Esophagus muscularis mucosa (tissue), 4 donors: ENCODE measurements around the gene EIF3F. TPM values are rescaled to one million over a fixed set of nuclear protein-coding genes. Genes with fewer than 3 reads are reported as not detected.

Experiments used
- DNase-seq: peaks from one replicate; pipeline ENCODE4 v3.0.0-alpha.2; 2017; ENCODE audit errors: extremely low spot score
- H3K27ac ChIP-seq, 4 donors: fragments of 200-600 bp; sonication (generic); replicated peaks in 1 of 4; 1 replicate in 3 of 4; 2 replicates in 1 of 4; pipeline ENCODE4 v1.5.1; 2016 to 2019; ENCODE audit warnings: mild to moderate bottlenecking in 1 of 4
- H3K27me3 ChIP-seq, 4 donors: fragments of 200-600 bp; sonication (generic); one replicate each; pipeline versions ENCODE4 v1.5.1 to v1.6.0; 2016 to 2019
- H3K36me3 ChIP-seq, 4 donors: fragments of 200-600 bp; sonication (generic); one replicate each; pipeline ENCODE4 v1.5.1; 2016 to 2019
- H3K4me1 ChIP-seq, 4 donors: fragments of 200-600 bp; sonication (generic); one replicate each; pipeline ENCODE4 v1.5.1; 2016 to 2019
- H3K4me3 ChIP-seq, 4 donors: fragments of 200-600 bp; sonication (generic); 1 replicate in 2 of 4; 2 replicates in 2 of 4; pipeline ENCODE4 v1.5.1; 2016 to 2019; ENCODE audit warnings: mild to moderate bottlenecking in 4 of 4, moderate library complexity in 1 of 4
- H3K9me3 ChIP-seq, 4 donors: fragments of 200-600 bp; sonication (generic); 1 replicate in 3 of 4; 2 replicates in 1 of 4; pipeline ENCODE4 v1.5.1; 2016 to 2019
- CTCF ChIP-seq, 3 experiments: fragments of 200-600 bp in 2 of 3; fragments of 450-650 bp in 1 of 3; sonication (generic) in 2 of 3; IDR thresholded peaks; one replicate each; pipeline ENCODE4 v1.5.1; 2017 to 2019; ENCODE audit warnings: antibody characterized with exemption in 3 of 3, mild to moderate bottlenecking in 2 of 3, moderate library complexity in 1 of 3
- EP300 ChIP-seq: sonication (generic); formaldehyde crosslinking; IDR thresholded peaks from one replicate; pipeline ENCODE4 v1.6.1; 2017; ENCODE audit warnings: antibody characterized with exemption
- POLR2A ChIP-seq: fragments of 450-650 bp; IDR thresholded peaks from one replicate; pipeline ENCODE4 v1.6.1; 2017; ENCODE audit warnings: antibody characterized with exemption, moderate library complexity, mild to moderate bottlenecking, low read depth
- POLR2AphosphoS5 ChIP-seq, 2 donors: sonication (generic); formaldehyde crosslinking; IDR thresholded peaks; one replicate each; pipeline ENCODE4 v1.6.1; 2017; ENCODE audit warnings: antibody characterized with exemption in 2 of 2
- WGBS: methylation state at CpG from one replicate; pipeline ENCODE4 v1.1.5; 2018; 5-methylcytosine and 5-hydroxymethylcytosine counted together
- intact Hi-C: fragments of 100-400 bp; cut with DNase I; formaldehyde crosslinking; loops from one replicate; pipeline ENCODE4 v1.15.1; 2023
- total RNA-seq, 4 donors: library from RNA; depleted of rRNA; stranded (reverse); fragments of >200 nt; gene quantifications; one replicate each; pipeline versions ENCODE4 v1.1.0 to v1.2.1, GENCODE V29; 2016

EIF3F gene
- total RNA-seq, 4 donors from 2014 or later, result 181 to 447 (median 313) TPM

- Histone ChIP-seq H3K27ac (no peak overlapping the region), H3K27me3 (peaks cover 0 to 13% (median 0%) of the 10 kb centered on the region in 4 donors), H3K4me3 (no peak overlapping the region), H3K9me3 (no peaks in the 10 kb centered on the region), H3K36me3 (no peaks in the 10 kb centered on the region), H3K4me1 (peaks cover 9 to 40% (median 13%) of the 10 kb centered on the region in 4 donors)
- intact Hi-C loops, result loop anchor here (5.0 kb wide), 2 partner anchors 33 to 58 kb away; no protein-coding TSS in a partner anchor
- no peak for DNase-seq
- 87% methylated on average over 3 of the region's 3 CpGs for WGBS
- TF ChIP-seq POLR2A, result no peak
- no peak for TF ChIP-seq CTCF (IDR thresholded peaks at IDR 0.05)
- TF ChIP-seq POLR2AphosphoS5 (IDR thresholded peaks at IDR 0.05), result no peak
- TF ChIP-seq EP300, result no peak
These were observed 47.0 kb downstream of the EIF3F start for GRCh38 chr11:8034106-8034585.

- Histone ChIP-seq H3K9me3 (no peaks in the 10 kb centered on the region), H3K4me3 (no peak overlapping the region), H3K4me1 (peaks cover 9 to 40% (median 13%) of the 10 kb centered on the region in 4 donors), H3K27ac (no peak overlapping the region), H3K27me3 (peaks cover 0 to 13% (median 0%) of the 10 kb centered on the region in 4 donors), H3K36me3 (no peaks in the 10 kb centered on the region)
- no peak for TF ChIP-seq POLR2AphosphoS5 (IDR thresholded peaks at IDR 0.05)
- TF ChIP-seq CTCF (IDR thresholded peaks at IDR 0.05), result no peak
- no peak for DNase-seq
- 81% methylated on average over 5 of the region's 5 CpGs for WGBS
- intact Hi-C loops, result loop anchor here (5.0 kb wide), 2 partner anchors 33 to 58 kb away; no protein-coding TSS in a partner anchor
These were observed 47.6 kb downstream of the EIF3F start for GRCh38 chr11:8034604-8035190.

DNA sequence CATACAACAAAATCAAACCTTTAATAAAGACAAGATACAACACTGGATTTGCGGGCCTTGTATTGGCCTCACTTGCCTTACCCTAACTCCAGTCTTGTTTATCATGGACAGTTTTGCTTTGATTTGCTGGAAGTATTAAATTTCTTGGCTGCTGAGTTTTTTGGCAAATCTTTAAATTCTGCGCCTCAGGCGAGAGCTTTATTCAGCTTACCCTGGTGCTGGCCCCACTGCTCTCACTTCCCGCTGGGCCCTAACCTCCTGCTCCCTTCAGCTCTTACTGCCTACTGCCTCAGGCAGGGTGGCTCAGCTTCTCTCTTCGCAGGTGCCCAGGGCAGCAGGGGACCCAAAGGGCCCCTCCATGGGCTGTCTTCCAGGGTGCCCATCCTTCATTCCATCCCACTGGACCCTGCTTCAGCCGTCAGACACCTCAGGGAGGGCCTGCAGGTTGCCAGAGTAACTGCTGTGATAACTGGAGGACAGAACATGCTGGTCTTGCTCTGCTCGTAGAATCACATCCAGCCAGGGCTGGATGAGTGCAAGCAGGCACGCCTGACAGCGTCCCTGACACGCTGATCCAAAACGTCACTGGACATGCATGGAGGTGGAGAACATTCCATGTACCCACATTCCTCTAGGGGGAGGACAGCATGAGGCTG lies 48.2 kb downstream of the EIF3F start:
- H3K27ac ChIP-seq, result no peak overlapping the region
- TF ChIP-seq POLR2A (no peak), POLR2AphosphoS5 (IDR thresholded peaks at IDR 0.05) (no peak), EP300 (no peak), CTCF (IDR thresholded peaks at IDR 0.05) (no peak)
- 72% methylated on average over 6 of the region's 11 CpGs for WGBS
- no peaks in the 10 kb centered on the region for H3K36me3 ChIP-seq
- intact Hi-C loops, result no loop called here
- DNase-seq, result peak; percentile 91
- H3K4me1 ChIP-seq, result peaks cover 9 to 35% (median 13%) of the 10 kb centered on the region in 4 donors
- peaks cover 0 to 13% (median 0%) of the 10 kb centered on the region in 4 donors for H3K27me3 ChIP-seq
- no peaks in the 10 kb centered on the region for H3K9me3 ChIP-seq
- H3K4me3 ChIP-seq, result no peak overlapping the region

GRCh38 chr11:8036002-8036802 lies 49.1 kb downstream of the EIF3F start:
- Histone ChIP-seq H3K4me1 (peaks cover 9 to 30% (median 13%) of the 10 kb centered on the region in 4 donors), H3K36me3 (no peaks in the 10 kb centered on the region), H3K4me3 (no peak overlapping the region), H3K9me3 (no peaks in the 10 kb centered on the region), H3K27me3 (peaks cover 0 to 12% (median 0%) of the 10 kb centered on the region in 4 donors), H3K27ac (no peak overlapping the region)
- no peak for DNase-seq
- TF ChIP-seq POLR2AphosphoS5 (IDR thresholded peaks at IDR 0.05) (no peak), EP300 (no peak), POLR2A (no peak), CTCF (IDR thresholded peaks at IDR 0.05) (no peak)
- WGBS, result 95% methylated on average over 5 of the region's 5 CpGs
- intact Hi-C loops, result no loop called here
